Stimulated activated CD4-positive, alpha-beta T cell treated with anti-CD3 and anti-CD28 coated beads, TNF-alpha, amount 100 ng/mL, for 48 hours (primary cell): ENCODE measurements around the gene CACNA2D3.

Source experiments
- DNase-seq, 3 donors: peaks; one replicate each; pipeline ENCODE4 v3.0.0-alpha.2; 2020; ENCODE audit warnings: low read depth in 3 of 3

The CACNA2D3 gene

DNA sequence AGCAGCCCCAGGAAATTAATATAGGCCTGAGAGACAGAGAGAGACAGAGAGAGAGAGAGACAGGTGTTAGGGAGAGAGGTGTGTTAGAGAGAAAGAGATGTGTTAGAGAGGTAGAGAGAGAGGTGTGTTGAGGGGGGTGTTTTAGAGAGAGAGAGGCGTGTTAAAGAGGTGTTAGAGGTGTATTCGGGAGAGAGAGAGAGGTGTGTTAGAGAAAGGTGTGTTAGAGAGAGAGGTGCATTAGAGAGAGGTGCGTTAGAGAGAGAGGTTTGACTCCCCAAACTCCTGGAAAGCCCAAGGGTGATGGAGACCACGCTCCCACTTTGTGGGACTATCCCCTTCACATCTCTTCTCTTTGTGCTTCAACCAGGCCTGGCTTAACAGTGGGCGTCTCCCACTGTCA, 95.5 kb downstream of the CACNA2D3 start:
- no peak for DNase-seq

DNA sequence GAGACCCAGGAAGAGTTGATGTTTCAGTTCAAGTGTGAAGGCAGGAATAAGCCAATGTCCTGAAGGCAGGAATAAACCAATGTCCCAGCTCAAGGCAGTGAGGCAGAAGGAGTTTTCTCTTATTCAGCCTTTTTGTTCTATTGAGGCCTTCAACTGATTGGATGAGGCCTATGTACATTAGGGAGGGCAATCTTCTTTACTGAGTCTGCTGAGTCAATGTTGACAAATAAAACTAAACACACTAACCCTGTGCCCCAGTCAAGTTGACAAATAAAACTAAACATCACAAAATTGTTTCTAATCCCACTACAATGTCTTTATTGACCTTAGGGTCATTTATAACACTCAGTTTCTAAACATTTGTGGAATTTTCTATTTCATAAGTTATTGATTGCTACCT, 100.0 kb downstream of the CACNA2D3 start:
- DNase-seq, result no peak

DNA sequence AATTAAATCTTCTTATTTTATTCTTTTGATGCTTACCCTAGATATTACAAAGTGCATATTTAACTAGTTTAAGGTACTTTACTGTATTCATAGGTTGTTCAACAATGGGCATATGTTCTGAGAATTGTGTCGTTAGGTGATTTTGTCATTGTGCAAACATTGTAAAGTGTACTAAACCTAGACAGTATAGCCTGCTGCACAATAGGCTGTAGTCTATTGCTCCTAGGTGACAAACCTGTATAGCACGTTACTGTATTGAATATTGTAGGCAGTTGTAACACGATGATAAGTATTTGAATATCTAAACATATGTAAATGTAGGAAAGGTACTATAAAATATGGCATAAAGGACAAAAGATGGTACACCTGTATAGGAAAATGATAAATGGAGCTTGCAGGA, 100.7 kb downstream of the CACNA2D3 start:
- no peak for DNase-seq

DNA sequence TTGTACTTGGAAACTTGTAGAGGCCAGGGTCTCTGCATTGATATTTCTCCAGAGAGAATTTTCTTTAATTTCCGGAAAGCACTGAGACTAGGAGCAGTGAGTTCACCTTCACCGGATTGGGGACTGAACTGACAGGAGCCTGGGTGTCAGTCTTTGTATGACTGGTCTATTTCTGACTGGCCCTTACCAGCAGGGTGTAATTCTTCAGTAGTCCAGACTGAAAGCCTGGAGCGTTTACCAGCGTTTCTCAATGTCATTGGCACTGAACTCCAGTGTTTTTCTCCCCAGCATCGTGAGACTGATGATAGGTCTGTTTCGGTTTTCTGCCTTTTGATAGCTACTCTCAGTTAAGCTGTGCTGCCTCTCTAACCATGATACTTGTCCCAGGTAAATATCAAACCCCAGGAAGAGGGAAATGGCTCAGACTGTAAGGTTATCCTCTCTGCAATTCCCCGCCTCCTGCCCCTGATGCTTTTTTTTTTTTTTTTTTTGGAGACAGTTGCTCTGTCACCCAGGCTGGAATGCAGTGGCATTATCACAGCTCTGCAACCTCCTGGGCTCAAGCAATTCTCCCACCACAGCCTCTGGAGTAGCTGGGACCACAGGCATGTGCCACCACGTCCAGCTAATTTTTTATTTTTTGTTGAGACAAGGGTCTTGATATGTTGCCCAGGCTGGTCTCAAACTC, 103.6 kb downstream of the CACNA2D3 start:
- no peak for DNase-seq

DNA sequence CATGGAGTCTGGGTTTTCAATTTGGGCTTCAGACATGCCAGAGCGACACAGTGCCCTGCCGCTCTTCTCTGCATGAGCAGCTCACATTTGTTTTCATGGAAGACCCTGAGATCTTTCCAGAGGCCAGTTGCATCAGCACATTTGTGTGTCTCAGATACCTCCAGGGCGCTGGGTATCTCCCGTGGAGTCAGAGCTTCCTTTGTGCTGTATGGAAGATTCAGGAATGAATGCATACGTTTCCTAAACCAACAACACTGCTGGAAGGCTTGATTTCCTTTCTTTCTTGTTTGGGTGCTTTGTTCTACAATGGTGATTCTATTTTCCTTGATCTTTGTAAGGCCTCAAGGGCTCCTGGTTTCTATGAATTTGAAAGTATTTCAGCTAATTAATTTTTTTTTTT, 106.5 kb downstream of the CACNA2D3 start:
- DNase-seq, result no peak

DNA sequence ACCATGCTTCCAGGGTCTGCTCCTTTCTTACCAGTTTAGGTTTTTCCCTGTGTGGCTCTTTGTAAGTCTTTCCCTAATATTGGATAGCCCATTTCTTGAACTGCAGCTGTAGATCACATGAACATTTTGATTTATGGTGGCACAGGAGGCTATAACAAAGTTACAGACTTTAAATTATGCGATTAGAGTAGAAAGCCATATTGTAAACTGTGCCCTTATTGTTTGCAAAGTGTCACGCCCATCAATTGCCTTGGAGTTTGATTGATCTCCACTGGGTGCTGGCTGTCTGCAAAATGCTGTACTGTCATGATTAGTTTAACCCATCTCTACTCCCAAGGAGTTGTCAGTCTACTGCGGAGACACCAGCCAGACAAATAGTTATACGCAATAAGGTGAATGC, 110.3 kb downstream of the CACNA2D3 start:
- DNase-seq, result no peak

DNA sequence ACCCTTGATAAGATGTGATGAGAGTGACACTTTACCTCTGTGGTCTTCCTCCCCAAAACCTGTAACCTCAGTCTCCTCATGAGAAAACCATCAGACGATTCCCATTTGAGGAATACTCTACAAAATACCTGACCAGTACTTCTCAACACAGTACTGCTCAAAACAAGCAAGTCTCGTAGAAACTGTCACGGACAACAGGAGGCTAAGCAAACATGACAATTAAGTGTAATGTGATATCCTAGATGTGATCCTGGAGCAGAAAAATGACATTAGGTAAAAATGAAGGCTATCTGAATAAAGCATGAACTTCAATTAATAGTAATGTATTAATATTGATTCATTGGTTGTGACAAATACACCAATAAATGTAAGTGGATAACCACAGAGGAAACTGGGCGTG, 113.6 kb downstream of the CACNA2D3 start:
- no peak for DNase-seq

DNA sequence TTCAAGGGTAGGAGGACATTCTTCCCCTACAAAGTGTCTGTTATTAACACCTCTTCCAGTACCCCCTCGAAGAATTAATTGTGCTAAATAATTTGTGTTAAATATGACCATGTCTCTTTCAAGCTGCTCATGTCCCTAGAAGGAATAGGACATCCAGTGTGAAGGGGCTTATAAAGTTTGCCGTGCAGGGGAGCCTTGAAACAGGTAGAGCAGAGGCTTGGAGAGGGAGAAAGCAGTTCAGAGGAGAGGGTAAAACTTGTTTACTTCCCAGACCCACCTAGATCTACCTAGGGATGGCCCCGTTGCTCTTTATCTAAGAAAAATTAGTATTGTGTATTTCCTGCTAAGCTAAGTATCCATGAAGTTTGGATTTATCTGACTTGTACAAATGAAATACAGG, 114.8 kb downstream of the CACNA2D3 start:
- DNase-seq, result no peak

DNA sequence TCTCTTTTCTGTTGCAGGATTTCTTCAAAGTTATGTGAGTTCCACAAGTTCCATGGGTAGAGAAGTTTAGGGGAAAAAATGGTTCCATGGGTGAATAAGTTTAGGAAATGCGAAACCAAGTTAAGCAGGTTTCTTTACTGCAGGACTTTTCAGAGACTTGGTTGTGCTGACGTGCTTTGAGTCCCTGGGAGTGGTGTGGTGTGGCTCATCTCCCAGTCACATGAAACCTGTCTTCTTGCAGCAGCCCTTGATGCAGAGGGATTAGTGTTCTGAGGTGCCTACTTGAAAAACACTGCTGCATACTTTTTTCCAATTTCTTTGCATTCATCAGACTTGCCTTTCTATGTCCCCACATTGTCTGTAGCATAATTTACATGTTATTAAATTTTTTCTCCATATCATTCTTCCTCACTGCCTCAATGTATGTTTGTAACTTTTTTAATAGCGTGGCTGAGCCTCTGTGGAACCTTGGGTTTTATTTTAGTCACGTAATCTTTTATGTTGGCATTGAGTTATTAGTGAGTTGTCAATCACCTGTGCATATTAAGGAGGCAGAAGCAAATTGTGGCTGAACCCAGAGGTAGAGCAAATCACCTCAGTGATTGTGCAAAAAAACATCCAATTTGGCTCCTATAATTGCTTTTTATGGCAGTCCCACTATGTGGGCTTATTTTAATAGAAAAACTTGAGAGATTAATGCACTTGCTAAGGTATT, 115.6 kb downstream of the CACNA2D3 start:
- DNase-seq, result no peak

DNA sequence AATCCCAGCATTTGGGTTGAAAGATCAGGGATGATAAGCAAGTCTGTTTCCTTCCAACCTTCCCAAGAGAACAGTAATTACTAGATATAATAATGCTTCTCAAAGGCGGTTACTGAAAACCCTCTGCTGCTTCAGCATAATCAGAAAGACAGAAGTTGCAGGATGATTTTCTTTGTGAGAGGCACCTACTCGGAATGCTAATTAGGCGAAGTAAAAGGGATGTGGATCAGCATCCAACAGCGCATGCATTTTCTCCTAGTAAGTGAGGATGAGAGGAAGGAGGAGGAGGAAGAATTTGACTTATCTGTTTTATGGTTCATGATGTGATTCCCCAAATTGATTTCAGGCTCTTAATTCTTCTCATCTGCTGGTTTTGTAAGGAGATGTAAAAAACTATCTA, 118.0 kb downstream of the CACNA2D3 start:
- no peak for DNase-seq

DNA sequence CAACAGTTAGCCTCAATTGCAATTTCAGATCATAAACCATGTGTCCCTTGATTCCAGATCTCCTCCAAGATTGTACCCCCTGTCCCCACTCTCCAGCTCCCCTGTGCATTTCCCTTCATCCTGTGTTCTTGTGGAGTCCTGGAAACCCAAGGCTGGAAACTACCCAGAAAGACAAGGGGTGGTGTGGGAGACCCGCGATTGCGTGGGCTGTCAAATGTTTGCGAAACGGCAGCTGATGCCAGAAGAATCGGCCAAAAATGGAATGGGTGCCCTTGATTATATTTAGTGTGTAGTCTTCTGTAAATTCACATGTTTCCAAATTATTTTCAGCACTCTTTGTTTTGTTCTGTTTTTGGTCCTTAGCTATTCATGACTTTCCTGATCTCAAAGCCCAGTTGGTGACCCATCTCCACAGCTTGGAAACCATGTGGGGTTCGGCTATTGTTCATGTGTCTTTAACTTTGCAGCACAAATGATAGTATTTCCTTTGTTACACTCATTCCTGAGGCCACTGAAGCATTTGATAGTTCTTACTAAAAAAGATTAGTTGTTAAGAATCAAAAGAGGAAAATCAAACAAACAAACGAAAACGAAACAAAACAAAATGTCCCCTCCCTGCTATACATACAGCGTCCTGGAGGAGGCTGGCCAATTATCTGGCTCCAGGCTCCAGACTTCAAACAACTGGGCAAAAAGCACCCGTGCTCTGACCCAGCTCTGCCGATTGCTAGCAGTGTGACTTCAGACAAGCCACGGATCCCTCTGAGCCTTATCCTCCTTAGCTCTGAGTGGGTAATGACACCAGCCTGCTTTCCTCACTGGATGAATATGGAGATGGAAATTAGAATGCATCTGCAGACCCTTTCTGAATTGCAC, 120.9 kb downstream of the CACNA2D3 start:
- DNase-seq, result no peak

DNA sequence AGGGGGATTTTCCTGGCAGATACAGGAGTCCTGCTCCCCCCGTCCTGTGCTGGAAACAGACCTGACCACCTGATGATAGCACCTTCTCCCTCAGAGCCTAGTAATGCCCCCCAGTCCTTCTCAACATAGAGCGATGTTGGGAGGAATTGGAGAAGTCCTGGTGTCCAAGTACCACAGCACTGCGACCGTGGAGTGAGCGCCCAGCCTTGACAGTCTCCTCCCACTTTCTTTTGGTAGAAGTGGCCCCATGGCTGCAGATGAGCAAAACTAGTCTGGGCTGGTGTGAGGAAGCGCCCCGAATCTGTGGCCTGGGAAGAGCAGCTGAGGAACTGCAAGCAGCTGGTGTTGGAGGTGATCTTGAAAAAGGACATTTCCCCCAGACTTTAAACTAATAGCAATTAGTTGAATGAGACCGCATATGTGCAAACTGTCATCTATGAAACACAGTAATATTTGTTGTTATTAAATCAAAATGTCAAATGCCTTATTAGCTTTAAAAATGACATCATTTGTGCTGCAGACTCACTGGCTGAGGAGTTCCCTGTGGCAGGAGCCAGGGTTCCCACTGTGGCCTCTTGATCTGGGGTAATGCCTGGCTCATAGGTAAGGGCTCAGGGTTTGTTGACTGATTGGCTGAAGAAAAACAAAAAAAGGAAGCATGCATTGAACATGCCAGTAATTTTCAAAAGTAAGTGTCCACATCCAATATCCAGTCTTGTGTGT, 121.8 kb downstream of the CACNA2D3 start:
- DNase-seq, result no peak

DNA sequence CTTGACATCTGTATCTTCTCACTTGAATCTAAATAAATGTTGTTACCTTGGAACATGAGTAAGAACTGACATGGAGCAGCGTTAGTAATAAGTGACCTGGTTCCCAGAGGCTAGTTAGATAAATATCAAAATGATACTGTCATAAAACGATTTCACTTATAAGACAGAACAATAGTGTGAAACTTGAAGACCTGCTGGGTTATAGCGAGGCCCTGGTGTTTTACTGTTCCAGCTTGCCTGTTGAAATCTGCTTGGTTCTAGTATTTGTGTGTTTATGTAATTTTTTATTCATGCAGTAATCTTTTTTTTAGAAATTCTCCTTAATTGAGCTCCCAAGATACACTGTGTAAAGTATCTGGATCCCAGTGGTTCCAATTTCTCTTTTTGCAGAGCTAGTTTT, 129.4 kb downstream of the CACNA2D3 start:
- DNase-seq, result no peak

DNA sequence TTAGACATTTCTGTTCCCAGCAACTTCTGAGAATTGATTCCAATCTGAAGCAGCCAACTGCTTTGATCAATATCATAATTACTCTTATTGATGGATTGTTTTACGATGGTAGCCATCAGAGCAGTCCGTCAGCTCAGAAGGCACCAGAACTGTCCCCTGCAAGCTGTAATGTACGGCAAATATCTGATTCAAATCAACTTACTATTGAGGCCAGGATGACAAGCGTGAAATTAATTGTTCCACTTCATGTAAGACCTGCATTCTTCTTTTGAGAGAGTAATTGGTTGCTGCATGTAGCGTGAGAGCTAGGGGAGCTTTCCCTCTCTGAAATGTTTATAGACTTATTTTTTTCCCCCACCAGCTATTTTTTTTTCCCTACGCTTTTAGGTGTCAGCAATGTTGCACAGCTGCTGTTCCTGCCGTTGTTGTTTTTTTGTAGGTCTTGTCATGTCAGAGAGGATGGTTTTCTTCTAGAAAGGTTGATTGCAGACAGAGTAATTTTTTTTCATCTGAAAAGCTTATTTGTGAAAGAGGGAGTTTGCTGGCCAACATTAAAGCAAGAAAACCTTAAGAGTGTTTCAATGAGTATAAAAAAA, 134.9 kb downstream of the CACNA2D3 start:
- DNase-seq, result no peak

DNA sequence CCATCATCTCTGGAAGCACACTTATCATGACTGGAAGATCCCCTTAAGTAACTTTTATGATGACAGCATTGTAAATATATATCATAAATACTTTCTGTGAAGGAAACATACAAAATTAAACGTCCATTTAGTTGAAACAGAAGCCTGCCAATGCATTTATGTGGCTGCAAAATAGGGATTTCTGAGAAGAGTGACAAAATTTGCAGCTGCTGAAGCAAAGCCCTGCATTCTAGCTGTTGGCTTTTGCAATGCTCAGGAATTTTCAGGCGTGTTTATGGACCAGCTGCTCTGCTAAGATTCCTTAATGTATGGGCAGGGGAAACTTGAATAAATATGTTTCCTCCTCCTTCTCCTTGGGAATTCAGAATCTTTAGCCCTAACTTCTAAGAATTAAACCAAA, 137.3 kb downstream of the CACNA2D3 start:
- no peak for DNase-seq

DNA sequence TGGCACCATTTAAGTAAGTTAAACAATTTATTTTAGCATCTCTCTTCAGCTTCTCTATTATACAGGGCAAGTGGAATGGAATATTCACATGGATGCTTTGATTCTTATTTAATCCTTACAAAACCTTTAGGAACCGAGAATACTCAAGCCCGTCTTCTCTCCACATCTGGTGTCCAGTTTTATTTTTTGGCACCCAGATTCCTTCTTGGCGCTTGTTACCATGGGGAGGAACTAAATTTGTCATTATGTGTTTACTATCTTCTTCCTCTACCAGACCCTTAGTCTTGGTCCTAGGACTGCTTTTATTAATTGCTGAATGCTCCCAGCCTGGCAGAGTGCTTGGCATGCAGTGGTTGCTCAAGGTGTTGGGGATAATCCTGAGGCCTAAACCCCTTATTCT, 138.8 kb downstream of the CACNA2D3 start:
- no peak for DNase-seq

DNA sequence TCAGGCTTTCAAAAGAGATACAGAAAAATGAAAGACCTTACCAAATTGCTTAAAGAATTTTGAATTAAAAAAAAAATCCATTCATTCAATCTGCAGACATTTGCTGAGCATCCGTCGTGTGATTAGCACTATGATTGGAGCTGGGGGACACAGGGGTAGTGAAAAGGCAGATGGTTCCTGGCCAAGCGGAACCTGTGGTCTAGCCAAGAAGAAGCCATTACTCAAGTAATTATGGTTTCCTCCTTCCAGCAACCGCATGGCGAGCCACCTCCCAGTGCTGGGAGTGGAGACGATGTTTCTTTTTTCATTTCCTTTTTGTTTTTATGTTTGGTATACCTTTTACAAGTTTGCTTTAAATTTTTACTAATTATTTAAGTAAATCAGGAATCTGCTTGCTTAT, 140.2 kb downstream of the CACNA2D3 start:
- no peak for DNase-seq

DNA sequence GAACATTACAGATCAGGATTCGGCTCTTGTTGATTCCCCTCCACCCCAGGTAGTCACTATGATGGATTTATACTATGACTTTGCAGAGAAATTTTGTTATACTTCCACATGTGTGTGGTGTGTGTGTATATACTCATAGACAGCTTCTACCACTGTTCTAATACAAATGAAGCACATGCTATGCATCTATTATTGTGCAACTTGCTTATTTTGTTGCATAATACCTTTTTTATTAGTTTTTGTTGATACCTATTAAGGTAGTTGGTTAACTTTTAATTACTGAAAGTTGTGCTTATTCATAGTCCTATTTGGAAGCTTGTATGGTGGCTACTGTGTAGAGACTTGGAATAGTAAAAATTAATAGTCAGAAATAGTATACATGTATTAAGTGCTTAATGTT, 140.6 kb downstream of the CACNA2D3 start:
- DNase-seq, result no peak

DNA sequence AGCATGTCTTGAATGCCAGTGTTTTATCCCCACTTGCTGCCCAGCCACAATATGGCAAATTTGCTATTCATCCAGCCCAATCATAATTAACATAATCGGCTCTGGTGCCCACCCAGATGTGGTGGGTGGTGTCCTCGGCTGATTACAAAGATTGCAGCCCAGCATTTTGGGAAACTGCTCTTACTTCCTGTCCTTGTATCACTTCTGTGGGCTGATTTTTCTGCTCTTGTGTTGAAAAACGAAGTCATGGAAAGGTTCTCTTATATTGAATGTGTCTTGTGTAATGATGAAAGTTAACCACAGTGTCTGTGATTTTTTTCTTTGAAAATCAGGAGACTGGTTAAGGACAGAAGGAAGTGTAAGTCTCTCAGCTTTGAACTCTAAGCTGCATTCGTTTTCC, 141.7 kb downstream of the CACNA2D3 start:
- DNase-seq, result no peak

DNA sequence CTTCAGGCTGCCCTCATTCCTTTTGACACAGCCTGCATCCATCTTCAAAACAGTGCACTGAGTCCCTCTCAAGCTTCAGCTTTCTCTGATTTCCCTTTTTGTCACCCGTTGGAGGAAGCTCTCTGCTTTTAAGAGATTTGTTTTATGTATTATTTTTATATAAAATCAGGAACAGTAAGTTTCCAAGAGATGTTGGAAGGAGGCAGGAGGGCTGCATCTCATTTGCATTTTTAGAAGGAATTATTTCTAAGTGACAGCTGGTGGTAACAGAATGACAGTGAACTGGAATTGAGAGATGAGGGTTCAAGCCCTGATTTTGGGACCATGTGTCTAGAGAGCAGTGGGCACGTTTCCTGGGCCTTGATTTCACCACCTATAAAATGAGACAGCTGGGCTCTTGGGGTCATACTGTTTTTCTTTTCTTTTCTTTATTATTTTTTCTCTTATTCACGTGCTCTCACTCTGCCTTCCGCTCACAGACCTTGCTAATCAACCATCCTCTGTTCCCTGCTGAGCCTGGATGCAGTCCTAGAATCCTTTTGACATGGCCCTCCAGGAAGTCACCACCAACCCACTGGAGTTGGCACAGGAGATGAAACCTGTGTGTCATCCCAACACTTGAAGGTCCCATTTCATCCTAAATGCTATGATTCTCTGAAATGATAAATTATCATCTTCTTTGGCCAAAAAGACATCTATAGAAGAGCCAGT, 148.6 kb downstream of the CACNA2D3 start:
- no peak for DNase-seq

DNA sequence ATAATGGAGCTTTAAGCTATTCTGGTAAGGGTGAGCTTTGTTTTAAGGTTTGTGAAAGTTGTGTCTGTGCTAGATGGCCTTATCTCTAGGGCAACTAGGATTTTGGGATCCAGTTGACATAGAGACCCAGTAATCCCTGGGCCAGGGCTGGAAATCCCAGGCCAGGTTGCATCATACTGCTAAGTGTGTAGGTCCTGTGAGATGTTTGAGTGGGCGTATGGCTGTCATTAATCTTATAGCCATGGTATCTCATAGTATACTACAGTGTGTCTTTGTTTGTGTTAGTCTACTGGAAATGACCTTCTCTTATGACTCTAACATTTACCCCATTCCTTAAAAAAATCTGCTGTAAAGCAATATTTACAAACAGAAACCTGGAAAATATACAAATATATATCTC, 151.4 kb downstream of the CACNA2D3 start:
- no peak for DNase-seq
